ENCODE results near the gene CXCL12. TPM values are rescaled to one million over a fixed set of nuclear protein-coding genes. Genes with fewer than 3 reads are reported as not detected.

The CXCL12 gene
- total RNA-seq, 1 donor from 2014 or later, result 40.8 TPM

DNA sequence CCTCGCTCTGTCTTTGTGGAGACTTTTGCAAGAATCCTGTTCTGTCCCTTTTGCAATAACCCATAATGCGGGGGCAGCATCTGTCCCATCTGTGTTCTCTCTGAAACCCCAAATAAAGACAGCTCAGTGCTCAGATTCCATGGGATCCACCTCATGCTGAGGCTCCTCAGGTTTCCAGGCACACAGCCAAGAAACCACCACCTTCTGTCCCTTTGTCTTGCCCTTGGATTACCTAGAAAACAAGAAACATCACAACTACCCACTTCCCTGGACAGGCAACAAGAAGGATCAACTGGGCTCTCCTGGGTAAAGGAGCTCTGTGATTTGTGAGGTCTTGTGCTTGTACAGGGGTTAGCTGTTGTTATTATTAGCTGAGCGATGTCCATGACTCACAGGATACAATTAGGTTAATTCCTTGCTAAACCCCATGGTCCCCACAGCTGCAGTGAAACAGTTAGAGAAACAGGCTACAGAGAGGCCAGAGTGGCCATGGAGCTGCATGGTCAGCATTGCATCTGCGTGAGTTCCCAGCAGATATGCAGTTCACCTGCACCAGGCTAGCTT lies 50.2 kb downstream of the CXCL12 start:
- ATAC-seq, result no peak
- H3K9me3 ChIP-seq, result no peaks in the 10 kb centered on the region
- H3K27me3 ChIP-seq, result no peaks in the 10 kb centered on the region
- no peak overlapping the region for H3K27ac ChIP-seq
- H3K4me1 ChIP-seq, result no peaks in the 10 kb centered on the region
- DNase-seq, result no peak
- no peaks in the 10 kb centered on the region for H3K36me3 ChIP-seq
- TF ChIP-seq, protein P1, sequence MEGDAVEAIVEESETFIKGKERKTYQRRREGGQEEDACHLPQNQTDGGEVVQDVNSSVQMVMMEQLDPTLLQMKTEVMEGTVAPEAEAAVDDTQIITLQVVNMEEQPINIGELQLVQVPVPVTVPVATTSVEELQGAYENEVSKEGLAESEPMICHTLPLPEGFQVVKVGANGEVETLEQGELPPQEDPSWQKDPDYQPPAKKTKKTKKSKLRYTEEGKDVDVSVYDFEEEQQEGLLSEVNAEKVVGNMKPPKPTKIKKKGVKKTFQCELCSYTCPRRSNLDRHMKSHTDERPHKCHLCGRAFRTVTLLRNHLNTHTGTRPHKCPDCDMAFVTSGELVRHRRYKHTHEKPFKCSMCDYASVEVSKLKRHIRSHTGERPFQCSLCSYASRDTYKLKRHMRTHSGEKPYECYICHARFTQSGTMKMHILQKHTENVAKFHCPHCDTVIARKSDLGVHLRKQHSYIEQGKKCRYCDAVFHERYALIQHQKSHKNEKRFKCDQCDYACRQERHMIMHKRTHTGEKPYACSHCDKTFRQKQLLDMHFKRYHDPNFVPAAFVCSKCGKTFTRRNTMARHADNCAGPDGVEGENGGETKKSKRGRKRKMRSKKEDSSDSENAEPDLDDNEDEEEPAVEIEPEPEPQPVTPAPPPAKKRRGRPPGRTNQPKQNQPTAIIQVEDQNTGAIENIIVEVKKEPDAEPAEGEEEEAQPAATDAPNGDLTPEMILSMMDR (IDR thresholded peaks at IDR 0.05), result no peak
- H3K4me3 ChIP-seq, result no peak overlapping the region
- intact Hi-C loops (cut with DNase I), result no loop called here

DNA sequence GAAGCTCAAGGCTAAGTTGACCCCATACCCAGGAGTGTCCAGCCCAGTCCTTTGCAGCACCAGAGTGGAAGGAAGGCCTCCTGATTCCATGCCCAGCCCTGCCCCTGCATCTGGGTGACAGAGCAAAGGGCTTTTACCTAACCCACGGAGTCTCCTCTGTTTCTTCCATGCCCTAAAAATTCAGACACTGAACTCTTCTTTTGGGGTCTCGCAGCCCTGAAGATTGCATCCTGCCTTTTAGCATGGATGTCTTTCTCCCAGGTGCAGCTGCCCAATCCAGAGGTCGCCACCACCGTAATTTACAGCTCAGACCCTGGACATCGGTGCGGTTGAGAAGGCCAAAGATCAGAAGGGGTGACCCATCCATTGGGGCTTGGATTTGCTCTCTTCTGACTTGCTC lies 50.8 kb downstream of the CXCL12 start:
- Histone ChIP-seq H3K27ac (no peak overlapping the region), H3K4me1 (no peaks in the 10 kb centered on the region), H3K9me3 (no peaks in the 10 kb centered on the region), H3K4me3 (no peak overlapping the region), H3K36me3 (no peaks in the 10 kb centered on the region), H3K27me3 (no peaks in the 10 kb centered on the region)
- ATAC-seq (no peak), DNase-seq (no peak)
- intact Hi-C loops (cut with DNase I), result no loop called here
- TF ChIP-seq, protein P1 (IDR thresholded peaks at IDR 0.05), result no peak

DNA sequence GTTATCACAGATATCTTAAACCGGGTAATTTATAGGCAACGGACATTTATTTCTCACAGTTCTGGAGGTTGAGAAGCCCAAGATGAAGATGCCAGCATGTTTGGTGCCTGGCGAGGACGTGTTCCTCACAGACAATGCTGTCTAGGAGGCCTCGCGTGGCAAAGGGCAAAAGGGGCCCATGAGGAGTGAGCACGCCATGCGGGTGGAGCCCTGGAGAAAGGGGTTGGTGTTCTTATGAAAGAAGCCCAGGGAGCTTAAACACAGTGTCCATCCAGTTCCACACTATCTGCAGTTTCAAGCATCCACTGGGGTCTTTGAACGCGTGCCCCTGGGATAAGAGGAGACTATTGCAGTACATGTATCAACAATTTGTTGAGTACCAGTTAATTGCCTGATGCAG lies 51.4 kb downstream of the CXCL12 start:
- Histone ChIP-seq H3K9me3 (no peaks in the 10 kb centered on the region), H3K27ac (no peak overlapping the region), H3K27me3 (no peaks in the 10 kb centered on the region), H3K4me3 (no peak overlapping the region), H3K4me1 (no peaks in the 10 kb centered on the region), H3K36me3 (no peaks in the 10 kb centered on the region)
- no peak for DNase-seq
- intact Hi-C loops (cut with DNase I), result no loop called here
- TF ChIP-seq, protein P1 (IDR thresholded peaks at IDR 0.05), result no peak
- no peak for ATAC-seq

DNA sequence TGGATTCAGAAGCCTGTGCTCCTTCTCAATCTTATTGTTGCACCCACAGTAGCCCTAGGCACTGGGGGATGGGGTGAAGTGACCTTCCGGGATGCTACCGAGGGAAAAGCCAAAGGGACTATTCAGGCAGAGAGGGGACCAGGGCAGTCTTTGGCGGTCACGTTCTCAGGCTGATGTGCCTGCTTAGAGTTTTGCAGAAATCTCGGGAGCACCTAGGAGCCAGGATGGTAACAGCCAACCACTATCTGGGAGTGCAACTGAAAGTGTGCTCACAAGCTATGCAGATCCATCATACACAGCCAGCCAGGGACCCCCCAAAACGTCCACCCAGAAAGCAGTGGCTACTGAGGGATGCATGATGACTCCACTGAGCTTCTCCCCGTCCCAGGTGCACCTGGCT lies 52.4 kb downstream of the CXCL12 start:
- Histone ChIP-seq H3K36me3 (no peaks in the 10 kb centered on the region), H3K4me3 (no peak overlapping the region), H3K4me1 (no peaks in the 10 kb centered on the region), H3K9me3 (no peaks in the 10 kb centered on the region), H3K27ac (no peak overlapping the region), H3K27me3 (no peaks in the 10 kb centered on the region)
- TF ChIP-seq, protein P1 (IDR thresholded peaks at IDR 0.05), result no peak
- ATAC-seq (no peak), DNase-seq (no peak)
- intact Hi-C loops (cut with DNase I), result no loop called here

DNA sequence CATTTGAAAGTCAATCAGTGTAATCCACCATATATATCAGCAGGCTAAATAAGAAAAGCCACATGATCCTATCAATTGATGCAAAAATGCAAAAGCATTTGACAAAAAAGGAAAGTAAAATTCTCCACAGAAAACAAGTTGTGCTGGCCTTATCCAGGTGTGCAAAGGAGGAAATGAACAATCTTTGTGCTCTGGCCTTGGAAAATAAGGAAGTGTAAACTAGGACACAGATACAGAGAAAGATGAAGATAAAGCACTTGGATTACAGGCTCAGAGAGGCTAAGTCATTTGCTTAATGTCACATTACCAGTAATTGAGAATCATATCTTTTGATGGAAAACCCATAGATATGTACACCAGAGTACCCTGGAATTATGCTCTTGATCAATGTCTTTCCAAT lies 54.5 kb downstream of the CXCL12 start:
- TF ChIP-seq, protein P1 (IDR thresholded peaks at IDR 0.05), result no peak
- no peak for ATAC-seq
- no peaks in the 10 kb centered on the region for H3K27me3 ChIP-seq
- no peaks in the 10 kb centered on the region for H3K36me3 ChIP-seq
- intact Hi-C loops (cut with DNase I), result no loop called here
- no peak overlapping the region for H3K27ac ChIP-seq
- H3K4me3 ChIP-seq, result no peak overlapping the region
- H3K4me1 ChIP-seq, result no peaks in the 10 kb centered on the region
- H3K9me3 ChIP-seq, result no peaks in the 10 kb centered on the region
- no peak for DNase-seq

DNA sequence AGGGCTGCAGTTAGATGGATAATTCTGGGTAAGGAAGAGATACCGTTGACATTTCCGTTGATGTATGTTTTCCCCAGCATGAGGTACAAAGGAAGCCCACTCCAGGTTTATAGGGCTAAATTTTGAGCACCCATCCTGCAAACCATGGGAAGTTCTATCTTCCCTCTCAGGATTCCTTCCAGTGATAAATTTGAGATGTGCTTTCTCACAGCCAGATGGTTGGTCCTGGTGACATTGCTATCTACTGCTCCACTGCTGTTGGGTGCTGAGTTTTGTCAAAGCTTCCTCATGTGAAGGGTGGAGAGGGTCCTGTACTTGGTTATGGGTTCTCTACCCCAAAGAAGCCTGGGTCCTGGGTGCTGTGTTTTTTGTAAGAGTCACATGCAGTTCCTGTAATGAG lies 57.4 kb downstream of the CXCL12 start:
- DNase-seq (no peak), ATAC-seq (no peak)
- H3K4me3 ChIP-seq, result no peak overlapping the region
- TF ChIP-seq, protein P1 (IDR thresholded peaks at IDR 0.05), result no peak
- H3K27ac ChIP-seq, result no peak overlapping the region
- no peaks in the 10 kb centered on the region for H3K4me1 ChIP-seq
- no peaks in the 10 kb centered on the region for H3K36me3 ChIP-seq
- H3K27me3 ChIP-seq, result no peaks in the 10 kb centered on the region
- H3K9me3 ChIP-seq, result no peaks in the 10 kb centered on the region
- intact Hi-C loops (cut with DNase I), result no loop called here
